HEK293 (cell line): Measurements from ENCODE around the gene CEP41.

Experiments used
- CTCF ChIA-PET: fragments of 350-600 bp; formaldehyde crosslinking; extraction: SDS; loops from one replicate; lab custom pipeline; 2021; ENCODE audit warnings: antibody characterized with exemption; lab: Yijun Ruan, JAX
- POLR2A ChIA-PET: fragments of 300-600 bp; formaldehyde crosslinking; extraction: SDS; loops from one replicate; lab custom pipeline; 2020; ENCODE audit warnings: antibody characterized with exemption, inconsistent platforms; lab: Yijun Ruan, JAX
- H3K27ac ChIP-seq: fragments of 200-500 bp; sonication (Bioruptor generic); 2 replicates; pipeline ENCODE4 v1.5.1; 2014; ENCODE audit warnings: low read depth, low read length, control low read depth, inconsistent platforms; ENCODE audit errors: extremely low read depth
- H3K36me3 ChIP-seq, 2 experiments: fragments of 200-500 bp in 1 of 2; sonication (Bioruptor generic) in 1 of 2; 1 replicate in 1 of 2; 2 replicates in 1 of 2; pipeline ENCODE4 v1.5.1; 2014 to 2017; ENCODE audit warnings: inconsistent platforms in 2 of 2, low read length in 2 of 2; ENCODE audit not compliant: control insufficient read depth in 2 of 2, insufficient read depth in 1 of 2
- H3K4me1 ChIP-seq: fragments of 200-500 bp; sonication (Bioruptor generic); 2 replicates; pipeline ENCODE4 v1.5.1; 2014; ENCODE audit warnings: mild to moderate bottlenecking, low read length, inconsistent platforms; ENCODE audit not compliant: control insufficient read depth, insufficient read depth
- H3K4me3 ChIP-seq: 2 replicates; pipeline ENCODE4 v1.5.1; 2011; ENCODE audit warnings: low read depth, mild to moderate bottlenecking, control low read depth, low read length, moderate library complexity
- H3K9me3 ChIP-seq: fragments of 200-500 bp; sonication (Bioruptor generic); 2 replicates; pipeline ENCODE4 v1.5.1; 2014; ENCODE audit warnings: low read depth, low read length, inconsistent platforms; ENCODE audit not compliant: control insufficient read depth, insufficient read depth
- BCL6B ChIP-seq: fragments of 450-650 bp; formaldehyde crosslinking; IDR thresholded peaks from 2 replicates; pipeline ENCODE4 v1.5.1; 2017; ENCODE audit warnings: missing biosample characterization, missing genetic modification characterization
- EGR2 ChIP-seq: fragments of 450-650 bp; formaldehyde crosslinking; IDR thresholded peaks from 2 replicates; pipeline ENCODE4 v1.5.1; 2016; ENCODE audit warnings: low read depth, missing biosample characterization, missing genetic modification characterization
- HOXA7 ChIP-seq: sonication (generic); formaldehyde crosslinking; IDR thresholded peaks from 2 replicates; pipeline ENCODE4 v1.8.1; 2022; ENCODE audit warnings: missing genetic modification reagents, borderline replicate concordance
- IKZF3 ChIP-seq: fragments of 450-650 bp; IDR thresholded peaks from 2 replicates; pipeline ENCODE4 v1.5.0; 2018; ENCODE audit warnings: missing biosample characterization, mild to moderate bottlenecking, missing genetic modification characterization, moderate library complexity
- MZF1 ChIP-seq: fragments of 450-650 bp; formaldehyde crosslinking; IDR thresholded peaks from 2 replicates; pipeline ENCODE4 v1.5.1; 2017; ENCODE audit warnings: missing biosample characterization, missing genetic modification characterization, borderline replicate concordance
- TCF7L2 ChIP-seq: IDR thresholded peaks from 2 replicates; pipeline ENCODE4 v1.6.1; 2011; ENCODE audit warnings: low read depth, mild to moderate bottlenecking, inconsistent platforms, low read length, moderate library complexity, borderline replicate concordance
- ZBTB49 ChIP-seq: fragments of 450-650 bp; formaldehyde crosslinking; IDR thresholded peaks from 2 replicates; pipeline ENCODE4 v1.5.1; 2016; ENCODE audit warnings: missing biosample characterization, missing genetic modification characterization, low read depth
- ZIC2 ChIP-seq: fragments of 450-650 bp; formaldehyde crosslinking; IDR thresholded peaks from 2 replicates; pipeline ENCODE4 v1.5.1; 2016; ENCODE audit warnings: missing biosample characterization, missing genetic modification characterization
- ZNF169 ChIP-seq: fragments of 450-650 bp; formaldehyde crosslinking; IDR thresholded peaks from 2 replicates; pipeline ENCODE4 v1.5.1; 2016; ENCODE audit warnings: missing biosample characterization, missing genetic modification characterization
- ZNF214 ChIP-seq: fragments of 450-650 bp; formaldehyde crosslinking; IDR thresholded peaks from 2 replicates; pipeline ENCODE4 v1.5.1; 2017; ENCODE audit warnings: missing biosample characterization, mild to moderate bottlenecking, missing genetic modification characterization, borderline replicate concordance
- ZNF26 ChIP-seq: fragments of 450-650 bp; formaldehyde crosslinking; IDR thresholded peaks from 2 replicates; pipeline ENCODE4 v1.5.1; 2016; ENCODE audit warnings: missing biosample characterization, missing genetic modification characterization
- ZNF266 ChIP-seq: fragments of 450-650 bp; formaldehyde crosslinking; IDR thresholded peaks from 2 replicates; pipeline ENCODE4 v1.5.1; 2016; ENCODE audit warnings: missing biosample characterization, missing genetic modification characterization, low read depth
- ZNF398 ChIP-seq: fragments of 450-650 bp; formaldehyde crosslinking; IDR thresholded peaks from 2 replicates; pipeline ENCODE4 v1.5.1; 2017; ENCODE audit warnings: missing biosample characterization, missing genetic modification characterization
- ZNF600 ChIP-seq: fragments of 450-650 bp; formaldehyde crosslinking; IDR thresholded peaks from 2 replicates; pipeline ENCODE4 v1.5.1; 2016; ENCODE audit warnings: missing biosample characterization, missing genetic modification characterization
- ZNF629 ChIP-seq: fragments of 450-650 bp; formaldehyde crosslinking; IDR thresholded peaks from 2 replicates; pipeline ENCODE4 v1.5.1; 2017; ENCODE audit warnings: missing biosample characterization, missing genetic modification characterization
- ZSCAN23 ChIP-seq: fragments of 450-650 bp; formaldehyde crosslinking; IDR thresholded peaks from 2 replicates; pipeline ENCODE4 v1.5.1; 2016; ENCODE audit warnings: missing biosample characterization, missing genetic modification characterization
- ZSCAN4 ChIP-seq: fragments of 450-650 bp; formaldehyde crosslinking; IDR thresholded peaks from 2 replicates; pipeline ENCODE4 v1.5.1; 2017; ENCODE audit warnings: missing biosample characterization, missing genetic modification characterization

The CEP41 gene

GRCh38 chr7:130468612-130469011 is 27.8 kb upstream of the CEP41 start:
- ChIA-PET CTCF (interaction anchor here (0.6 kb wide), 1 partner anchor 170 kb away, joined by 3 read pairs; no protein-coding TSS in a partner anchor), POLR2A (no interaction called here)
- Histone ChIP-seq H3K9me3 (no peaks in the 10 kb centered on the region), H3K36me3 (no peaks in the 10 kb centered on the region), H3K4me3 (no peak overlapping the region), H3K4me1 (no peaks in the 10 kb centered on the region), H3K27ac (no peak overlapping the region)
- TF ChIP-seq ZNF600 (tag by site-specific recombination) (no peak), ZBTB49 (tag by site-specific recombination) (no peak), TCF7L2 (no peak), EGR2 (tag by site-specific recombination) (no peak), MZF1 (tag by site-specific recombination) (no peak), HOXA7 (CRISPR knock-in tag) (no peak), IKZF3 (tag by site-specific recombination) (no peak), ZNF169 (tag by site-specific recombination) (no peak), ZSCAN23 (tag by site-specific recombination) (no peak), ZSCAN4 (tag by site-specific recombination) (no peak), ZNF398 (tag by site-specific recombination) (no peak), ZNF26 (tag by site-specific recombination) (no peak), ZIC2 (tag by site-specific recombination) (no peak), ZNF266 (tag by site-specific recombination) (no peak), BCL6B (tag by site-specific recombination) (no peak), ZNF214 (tag by site-specific recombination) (no peak), ZNF629 (no peak)
